CD14-positive monocyte (primary cell): Measurements from ENCODE around the gene DPH1. TPM values are rescaled to one million over a fixed set of nuclear protein-coding genes. Genes with fewer than 3 reads are reported as not detected.

Experiments used
- DNase-seq, 3 donors: peaks; one replicate each; pipeline ENCODE4 v3.0.0-alpha.2; 2011 to 2022
- H2AFZ ChIP-seq: 2 replicates; pipeline ENCODE4 v1.6.0; 2012; ENCODE audit warnings: mild to moderate bottlenecking, low read depth, low read length, inconsistent platforms; ENCODE audit not compliant: insufficient read depth, poor library complexity, severe bottlenecking
- H3K27ac ChIP-seq, 2 donors: 1 replicate in 1 of 2; 2 replicates in 1 of 2; pipeline ENCODE4 v1.5.1; 2012 to 2013; ENCODE audit warnings: low read length in 2 of 2, control low read depth in 1 of 2, inconsistent platforms in 1 of 2, low read depth in 1 of 2, mild to moderate bottlenecking in 1 of 2
- H3K27me3 ChIP-seq, 2 donors: one replicate each; pipeline versions ENCODE4 v1.6.0 to v1.6.1; 2011 to 2013; ENCODE audit warnings: low read length in 2 of 2; ENCODE audit not compliant: control insufficient read depth in 2 of 2, insufficient read depth in 2 of 2
- H3K36me3 ChIP-seq, 2 donors: replicated peaks in 1 of 2; 1 replicate in 1 of 2; 2 replicates in 1 of 2; pipeline versions ENCODE4 v1.5.1 to v1.6.1; 2012 to 2013; ENCODE audit warnings: low read length in 2 of 2, control low read depth in 1 of 2, inconsistent platforms in 1 of 2, mild to moderate bottlenecking in 1 of 2; ENCODE audit not compliant: insufficient read depth in 2 of 2, control insufficient read depth in 1 of 2
- H3K4me1 ChIP-seq, 2 donors: 1 replicate in 1 of 2; 2 replicates in 1 of 2; pipeline versions ENCODE4 v1.5.1 to v1.6.1; 2012 to 2013; ENCODE audit warnings: low read length in 2 of 2, control low read depth in 1 of 2, inconsistent platforms in 1 of 2, mild to moderate bottlenecking in 1 of 2, moderate library complexity in 1 of 2; ENCODE audit not compliant: insufficient read depth in 2 of 2, control insufficient read depth in 1 of 2
- H3K4me2 ChIP-seq: replicated peaks from 2 replicates; pipeline ENCODE3; 2012; ENCODE audit warnings: low read length, moderate library complexity, mild to moderate bottlenecking; ENCODE audit not compliant: poor library complexity, severe bottlenecking; ENCODE audit errors: extremely low read depth
- H3K4me3 ChIP-seq, 3 experiments: fragments of 200-600 bp in 1 of 3; sonication (generic) in 1 of 3; replicated peaks in 1 of 3; 1 replicate in 2 of 3; 2 replicates in 1 of 3; pipeline ENCODE4 v1.5.1; 2011 to 2013; ENCODE audit warnings: low read length in 3 of 3, mild to moderate bottlenecking in 3 of 3, control low read depth in 2 of 3, low read depth in 2 of 3, inconsistent platforms in 1 of 3, moderate library complexity in 1 of 3
- H3K79me2 ChIP-seq: 2 replicates; pipeline ENCODE4 v1.6.0; 2012; ENCODE audit warnings: mild to moderate bottlenecking, control low read depth, inconsistent platforms, low read length, moderate library complexity; ENCODE audit not compliant: insufficient read depth
- H3K9ac ChIP-seq: 2 replicates; pipeline ENCODE4 v1.6.0; 2017; ENCODE audit warnings: low read length, mild to moderate bottlenecking; ENCODE audit not compliant: insufficient read depth, poor library complexity, severe bottlenecking
- H3K9me3 ChIP-seq, 2 donors: replicated peaks in 1 of 2; 1 replicate in 1 of 2; 2 replicates in 1 of 2; pipeline versions ENCODE4 v1.5.1 to v1.6.1; 2012 to 2013; ENCODE audit warnings: low read length in 2 of 2, control low read depth in 1 of 2; ENCODE audit not compliant: control insufficient read depth in 1 of 2, insufficient read depth in 1 of 2
- H4K20me1 ChIP-seq: 2 replicates; pipeline ENCODE4 v1.6.0; 2012; ENCODE audit warnings: mild to moderate bottlenecking, low read length, control low read depth, moderate library complexity; ENCODE audit not compliant: insufficient read depth
- H3K27ac Mint-ChIP-seq, 7 donors: one replicate each; pipeline ENCODE4 v1.8.0; 2020; ENCODE audit warnings: mild to moderate bottlenecking in 7 of 7, mixed read lengths in 7 of 7, moderate library complexity in 6 of 7, inconsistent platforms in 2 of 7
- H3K27me3 Mint-ChIP-seq, 3 donors: one replicate each; pipeline ENCODE4 v1.8.0; 2021 to 2022; ENCODE audit warnings: low read depth in 3 of 3, mild to moderate bottlenecking in 3 of 3, mixed read lengths in 3 of 3, moderate library complexity in 3 of 3, inconsistent platforms in 1 of 3
- H3K36me3 Mint-ChIP-seq, 2 donors: one replicate each; pipeline ENCODE4 v1.8.0; 2020; ENCODE audit warnings: mixed read lengths in 2 of 2, inconsistent platforms in 1 of 2, mild to moderate bottlenecking in 1 of 2
- H3K4me1 Mint-ChIP-seq: one replicate; pipeline ENCODE4 v1.8.0; 2020; ENCODE audit warnings: mild to moderate bottlenecking, mixed read lengths
- H3K4me3 Mint-ChIP-seq, 2 donors: one replicate each; pipeline ENCODE4 v1.8.0; 2020; ENCODE audit warnings: mild to moderate bottlenecking in 2 of 2, mixed read lengths in 2 of 2, moderate library complexity in 1 of 2
- H3K9me3 Mint-ChIP-seq, 7 donors: one replicate each; pipeline ENCODE4 v1.8.0; 2020 to 2022; ENCODE audit warnings: mixed read lengths in 7 of 7, mild to moderate bottlenecking in 6 of 7, moderate library complexity in 6 of 7, inconsistent platforms in 2 of 7
- CTCF ChIP-seq: fragments of 200-600 bp; IDR thresholded peaks from one replicate; pipeline ENCODE4 v1.8.0; 2022; ENCODE audit warnings: antibody characterized with exemption, mild to moderate bottlenecking
- WGBS: methylation state at CpG from one replicate; pipeline ENCODE4 v1.1.5; 2013; ENCODE audit warnings: missing lambda C conversion rate; ENCODE audit not compliant: insufficient coverage; 5-methylcytosine and 5-hydroxymethylcytosine counted together
- intact Hi-C, 2 donors: fragments of 100-400 bp; cut with micrococcal nuclease; formaldehyde crosslinking; loops; one replicate each; pipeline versions ENCODE4 v1.15.0 to v1.15.1; 2023
- polyA plus RNA-seq, 3 donors: library from polyadenylated mRNA; depleted of rRNA in 1 of 3; unstranded in 2 of 3; stranded (reverse) in 1 of 3; fragments of 300-500 nt in 2 of 3; fragments of >200 nt in 1 of 3; fragmentation: Illumina TruSeq in 2 of 3; gene quantifications; 1 replicate in 2 of 3; 2 replicates in 1 of 3; pipeline ENCODE4 v1.2.3, GENCODE V29; 2012 to 2021

DPH1 gene
- polyA plus RNA-seq, 3 donors, result 7.5 to 29.4 (median 9.3) TPM

DNA sequence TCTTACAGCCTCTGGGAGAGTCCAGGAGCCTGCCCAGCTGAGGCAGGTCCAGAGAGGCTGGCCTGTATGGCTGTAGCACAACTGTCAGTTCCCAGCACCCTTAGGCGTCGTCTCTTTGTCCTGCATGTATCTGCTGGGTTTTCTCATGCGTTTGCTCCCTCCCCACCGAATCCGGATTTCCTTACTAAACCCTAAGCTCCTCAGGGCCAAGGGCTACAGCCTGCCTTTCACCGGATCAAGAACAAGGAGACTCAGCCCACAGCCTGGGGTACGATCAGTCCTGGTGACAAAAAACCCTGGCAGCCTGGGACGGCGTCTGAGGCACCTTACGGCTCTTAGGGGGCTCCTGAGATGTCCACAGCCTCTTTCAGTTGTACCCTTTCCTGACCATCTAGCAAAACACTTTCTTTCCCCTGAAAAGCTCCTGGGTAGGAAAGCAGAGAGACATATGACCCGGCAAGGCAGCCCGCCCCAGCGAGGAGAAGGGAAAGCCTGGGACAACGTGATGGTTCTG is 37.2 kb downstream of the DPH1 start:
- Mint-ChIP-seq H3K27ac (no peak overlapping the region), H3K36me3 (peaks cover 84 to 87% of the 10 kb centered on the region in 2 donors), H3K9me3 (peaks cover 0 to 4% (median 0%) of the 10 kb centered on the region in 7 donors), H3K4me3 (no peak overlapping the region), H3K27me3 (peaks cover 0 to 8% (median 2%) of the 10 kb centered on the region in 3 donors), H3K4me1 (peaks cover 34% of the 10 kb centered on the region)
- DNase-seq, result no peak
- no peak overlapping the region for H2AFZ ChIP-seq
- H3K36me3 ChIP-seq, result peaks cover 13 to 61% of the 10 kb centered on the region in 2 donors
- H4K20me1 ChIP-seq, result no peaks in the 10 kb centered on the region
- TF ChIP-seq CTCF, result no peak
- H3K9me3 ChIP-seq, result no peaks in the 10 kb centered on the region
- no peaks in the 10 kb centered on the region for H3K27me3 ChIP-seq
- H3K4me2 ChIP-seq, result no peak overlapping the region
- H3K4me1 ChIP-seq, result peaks cover 15 to 20% of the 10 kb centered on the region in 2 donors
- H3K27ac ChIP-seq, result no peak overlapping the region
- 89% methylated on average over 14 of the region's 14 CpGs for WGBS
- H3K9ac ChIP-seq, result no peak overlapping the region
- intact Hi-C loops, result no loop called here
- no peak overlapping the region for H3K4me3 ChIP-seq
- no peaks in the 10 kb centered on the region for H3K79me2 ChIP-seq

GRCh38 chr17:2067608-2068024 is 37.7 kb downstream of the DPH1 start:
- H4K20me1 ChIP-seq, result no peaks in the 10 kb centered on the region
- Mint-ChIP-seq H3K9me3 (peaks cover 0 to 4% (median 0%) of the 10 kb centered on the region in 7 donors), H3K27me3 (peaks cover 0 to 7% (median 2%) of the 10 kb centered on the region in 3 donors), H3K36me3 (peaks cover 83 to 86% of the 10 kb centered on the region in 2 donors), H3K27ac (no peak overlapping the region), H3K4me3 (no peak overlapping the region), H3K4me1 (peaks cover 39% of the 10 kb centered on the region)
- no peak for TF ChIP-seq CTCF
- no peak overlapping the region for H3K27ac ChIP-seq
- no peak overlapping the region for H3K4me2 ChIP-seq
- H3K79me2 ChIP-seq, result no peaks in the 10 kb centered on the region
- no peak overlapping the region for H3K9ac ChIP-seq
- WGBS, result no CpG with 5 or more reads among the region's 5 CpGs
- peaks cover 15 to 25% of the 10 kb centered on the region in 2 donors for H3K4me1 ChIP-seq
- intact Hi-C loops, result no loop called here
- peaks cover 13 to 60% of the 10 kb centered on the region in 2 donors for H3K36me3 ChIP-seq
- no peaks in the 10 kb centered on the region for H3K9me3 ChIP-seq
- no peaks in the 10 kb centered on the region for H3K27me3 ChIP-seq
- no peak overlapping the region for H3K4me3 ChIP-seq
- no peak for DNase-seq
- H2AFZ ChIP-seq, result no peak overlapping the region
